Stimulated activated CD8-positive, alpha-beta memory T cell treated with anti-CD3 and anti-CD28 coated beads, Interleukin-2, amount 100 ng/mL, for 1 hour (primary cell): ENCODE results near the gene CDH6.
"Not testable (repeated sequence)": the region's sequence is repeated elsewhere in the genome, so short reads cannot be mapped to it uniquely, and the experiment has no call there.

Experiments
- DNase-seq, 2 donors: peaks; one replicate each; pipeline ENCODE4 v3.0.0-alpha.2; 2020; ENCODE audit warnings: low read depth in 2 of 2

CDH6 gene

DNA sequence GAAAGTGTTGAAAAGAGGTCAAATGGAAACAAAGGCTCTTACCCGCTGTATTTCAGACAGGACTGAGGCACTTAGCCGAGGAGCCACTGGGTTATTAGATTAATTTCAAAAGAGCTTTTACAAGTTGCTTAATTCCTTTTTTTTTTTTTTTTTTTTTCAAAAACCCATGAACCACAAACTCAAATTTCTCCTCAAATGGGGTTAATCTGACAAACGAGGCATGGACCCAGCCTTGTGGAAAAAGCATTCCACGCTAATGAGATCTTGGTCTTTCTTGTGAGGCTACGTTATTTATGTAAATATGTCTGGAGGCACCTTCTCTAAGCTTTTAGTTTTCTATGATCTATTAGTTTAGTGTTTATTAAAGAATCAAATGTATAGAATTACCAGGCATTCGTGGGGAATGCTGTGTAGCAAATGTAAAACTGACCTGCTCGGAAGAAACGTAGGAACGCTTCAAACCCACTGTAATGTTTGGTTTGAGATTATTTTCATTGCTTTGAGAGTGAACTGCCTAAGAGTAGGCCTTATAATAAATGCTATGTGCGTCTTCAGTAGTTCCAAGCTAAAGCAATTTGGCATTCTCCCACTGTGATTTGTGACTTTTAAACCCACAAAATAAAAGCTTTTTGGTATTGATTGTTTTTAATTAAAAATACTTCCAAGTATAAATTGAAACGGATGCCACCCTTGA lies 134.7 kb downstream of the CDH6 start:
- no peak for DNase-seq

DNA sequence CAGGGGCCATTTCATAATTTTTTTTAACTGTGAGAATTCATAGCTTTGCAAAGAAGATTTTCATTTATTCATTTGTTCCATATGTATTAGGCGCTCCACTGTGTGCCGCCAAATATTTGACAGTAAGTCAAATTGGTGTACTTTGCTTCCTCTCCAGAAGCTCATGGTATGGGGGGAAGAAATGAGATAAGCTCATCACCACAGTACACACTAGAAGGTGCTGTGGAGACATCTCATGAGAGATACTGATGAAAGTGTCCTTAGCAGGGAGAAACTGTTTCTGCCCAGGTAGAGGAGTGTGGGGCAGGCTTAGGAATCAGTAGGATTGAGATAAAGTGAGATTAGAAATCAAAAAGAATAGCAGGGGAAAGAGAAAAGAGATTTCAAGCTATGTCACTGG lies 136.2 kb downstream of the CDH6 start:
- DNase-seq = no peak

DNA sequence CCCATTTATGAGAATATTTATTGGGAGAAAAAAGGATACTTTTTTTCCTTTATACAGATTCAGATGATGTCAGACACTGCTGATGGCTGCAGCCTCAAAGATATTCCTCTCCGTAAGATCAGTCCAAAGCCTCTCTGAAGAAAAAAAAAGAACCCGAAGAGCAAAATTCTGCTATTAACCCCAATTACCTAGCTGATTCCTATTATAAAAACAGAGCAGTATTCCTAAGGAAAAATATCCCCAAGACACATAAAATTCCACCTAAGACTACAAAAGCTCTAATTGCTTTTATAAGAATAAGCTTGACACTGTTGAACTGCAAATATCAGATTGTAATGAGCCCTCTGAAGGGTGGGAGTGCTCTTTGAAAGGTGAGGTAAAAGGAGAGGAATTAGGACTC lies 138.7 kb downstream of the CDH6 start:
- DNase-seq = no peak

DNA sequence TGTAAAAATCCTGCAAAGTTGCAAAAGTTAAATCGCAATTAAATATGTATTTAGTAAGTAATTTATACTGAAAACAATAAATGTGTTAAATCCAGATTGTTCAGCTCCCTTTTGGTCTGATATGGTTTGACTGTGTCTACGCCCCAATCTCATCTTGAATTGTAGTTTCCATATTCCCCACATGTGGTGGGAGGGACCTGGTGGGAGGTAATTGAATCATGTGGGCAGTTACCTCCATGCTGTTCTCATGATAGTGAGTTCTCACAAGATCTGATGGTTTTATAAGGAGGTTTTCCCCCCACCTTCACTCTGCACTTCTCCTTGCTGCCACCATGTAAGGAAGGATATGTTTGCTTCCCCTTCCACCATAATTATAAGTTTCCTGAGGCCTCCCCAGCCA lies 140.0 kb downstream of the CDH6 start:
- no peak for DNase-seq

DNA sequence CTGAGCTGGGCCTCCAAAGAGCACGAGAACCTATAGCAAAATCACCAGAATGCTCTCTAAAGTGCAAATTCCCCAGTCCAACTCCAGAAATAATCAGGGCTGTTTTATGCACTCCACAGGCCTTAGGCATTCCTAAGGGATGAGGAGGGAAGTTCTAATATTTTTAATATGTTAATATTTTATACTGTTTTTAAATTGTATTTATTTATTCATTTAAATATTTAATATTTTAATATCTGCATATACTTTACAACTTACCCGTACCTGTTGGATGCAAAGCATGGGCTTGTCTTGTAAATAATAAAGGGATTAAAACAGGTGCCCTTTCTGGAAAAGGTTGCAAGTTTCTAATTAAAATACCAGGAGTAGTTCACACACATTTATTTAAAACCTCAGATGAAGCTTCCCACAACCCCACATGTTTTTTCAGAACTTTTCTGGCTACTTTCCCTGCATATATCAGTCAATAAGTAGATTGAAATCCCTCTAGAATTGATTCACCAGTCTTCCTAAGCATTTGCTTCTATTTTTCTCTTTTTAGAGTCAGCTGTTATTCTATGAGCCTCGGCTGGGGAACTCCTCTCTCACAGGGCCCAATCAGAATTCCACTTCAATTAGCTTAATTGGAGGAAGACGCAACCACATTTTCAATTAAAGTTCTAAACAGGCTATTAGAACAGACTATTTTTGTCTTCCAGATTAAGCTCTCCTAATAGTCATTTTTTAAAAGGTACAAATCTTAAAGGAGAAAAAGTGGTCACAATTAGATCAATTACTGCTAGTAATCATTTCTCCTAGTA lies 140.8 kb downstream of the CDH6 start:
- no peak for DNase-seq

DNA sequence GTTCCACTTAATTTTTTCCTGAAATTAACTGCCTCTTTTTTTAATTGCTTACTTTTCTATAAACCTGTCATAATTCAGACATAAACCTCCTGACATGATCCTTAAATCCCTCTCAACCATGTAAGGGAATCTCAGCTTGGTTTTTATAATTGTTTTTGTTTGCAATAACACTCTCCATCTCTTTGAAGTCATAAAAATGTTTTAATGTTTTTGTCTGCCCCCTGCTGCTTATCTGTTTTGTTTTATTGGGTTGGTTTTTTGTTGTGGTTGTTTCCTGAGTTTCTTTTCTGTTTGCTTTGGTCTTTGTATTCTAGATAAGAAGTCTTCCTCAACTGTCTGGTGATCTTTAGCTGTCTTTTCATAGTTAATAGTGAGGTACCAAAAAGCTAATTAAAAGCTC lies 142.0 kb downstream of the CDH6 start:
- no peak for DNase-seq

DNA sequence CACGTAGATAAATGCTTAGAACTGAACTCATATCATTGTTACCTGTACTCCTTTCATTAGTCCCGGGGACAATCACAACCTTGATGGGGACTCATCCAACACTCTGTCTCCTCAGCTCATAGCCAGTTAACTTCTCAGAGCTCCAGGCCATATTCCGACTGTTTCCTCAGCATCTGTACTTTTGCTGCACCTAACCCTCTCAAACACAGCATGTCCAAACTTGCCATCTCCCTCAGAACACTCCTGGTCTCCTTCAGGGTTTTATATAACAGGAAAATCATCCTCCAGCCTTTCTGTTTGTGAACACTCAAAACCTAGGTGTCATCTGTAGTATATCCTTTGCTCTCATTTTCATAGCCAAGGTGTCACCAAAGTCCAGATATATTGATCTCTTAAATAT lies 150.5 kb downstream of the CDH6 start:
- no peak for DNase-seq

DNA sequence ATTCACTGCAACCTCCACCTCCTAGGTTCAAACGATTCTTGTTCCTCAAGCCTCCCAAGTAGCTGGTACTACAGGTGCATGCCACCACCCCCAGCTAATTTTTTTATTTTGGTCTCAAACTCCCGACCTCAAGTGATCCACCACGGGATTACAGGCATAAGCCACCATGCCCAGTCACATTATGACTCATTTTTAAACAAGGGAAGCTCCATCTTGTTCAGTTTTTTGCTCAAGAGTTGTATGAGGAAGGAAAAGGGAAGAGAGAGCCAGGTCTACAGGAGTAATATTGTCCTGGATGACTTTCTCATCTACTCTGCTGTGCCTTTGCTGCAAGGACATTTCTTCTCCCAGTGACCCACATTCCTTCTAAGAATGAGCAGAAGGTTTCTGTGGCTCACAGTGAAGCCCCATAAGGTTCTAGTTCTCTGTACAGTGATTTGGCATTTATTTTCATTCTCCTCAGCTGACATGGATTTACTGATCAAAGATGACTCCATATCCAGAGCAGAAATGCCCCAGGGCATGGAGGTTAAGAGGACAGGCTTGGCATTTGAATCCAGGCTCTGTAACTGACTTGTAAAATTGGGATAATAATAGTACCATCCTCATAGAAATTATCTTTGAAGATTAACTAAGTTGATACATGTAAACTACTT lies 153.5 kb downstream of the CDH6 start:
- DNase-seq = no peak

DNA sequence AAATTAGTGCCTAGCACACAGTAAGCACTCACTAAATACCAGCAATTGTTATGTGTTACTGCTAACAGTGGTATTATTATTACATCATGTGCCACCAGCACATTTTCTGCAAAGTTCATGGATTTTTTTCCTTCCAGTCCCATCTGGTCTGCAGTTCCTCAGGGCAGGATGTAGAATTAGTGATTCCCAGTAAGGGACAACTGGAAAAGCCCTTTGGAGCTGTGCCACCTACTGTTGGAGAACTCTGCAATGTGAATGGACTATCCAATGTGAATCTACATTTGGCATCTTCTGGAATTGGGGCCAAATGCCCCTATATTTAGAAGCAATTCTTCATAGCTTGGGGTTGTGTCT lies 154.0 kb downstream of the CDH6 start:
- DNase-seq = no peak

DNA sequence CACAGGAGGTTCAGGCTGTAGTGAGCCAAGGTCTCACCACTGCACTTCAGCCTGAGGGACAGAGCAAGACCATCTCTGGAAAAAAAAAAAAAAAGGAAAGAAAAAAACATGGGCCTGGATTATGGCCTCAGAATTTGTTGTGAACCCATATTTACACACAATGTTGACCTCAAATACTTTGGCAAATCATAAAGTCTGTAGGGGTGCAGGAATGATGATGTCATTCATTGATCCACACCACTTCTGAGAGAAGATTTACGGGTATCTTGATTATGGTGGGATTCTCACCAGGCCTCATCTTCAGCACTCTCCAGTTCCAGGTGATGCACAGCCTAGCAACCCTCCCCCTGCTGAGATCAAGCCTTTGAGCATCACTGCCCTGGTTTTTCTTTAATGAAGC lies 156.9 kb downstream of the CDH6 start:
- DNase-seq = no peak

DNA sequence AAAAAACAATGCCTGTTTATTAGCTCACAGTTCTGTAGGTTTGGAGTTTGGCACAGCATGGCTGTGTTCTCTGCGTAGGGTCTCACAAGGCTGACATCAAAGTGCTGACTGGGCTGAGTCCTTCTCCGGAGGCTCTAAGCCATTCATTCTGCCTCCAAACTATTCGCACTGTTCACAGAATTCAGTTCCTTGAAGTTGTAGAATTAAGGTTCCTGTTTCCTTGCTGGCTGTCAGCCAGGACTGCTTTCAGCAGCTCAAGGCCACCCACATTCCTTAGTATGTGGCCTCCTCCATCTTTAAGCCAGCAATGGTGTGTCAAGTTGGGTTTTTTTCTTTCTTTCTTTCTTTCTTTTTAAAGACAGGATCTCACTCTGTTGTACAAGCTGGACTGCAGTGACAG lies 161.9 kb downstream of the CDH6 start:
- no peak for DNase-seq

DNA sequence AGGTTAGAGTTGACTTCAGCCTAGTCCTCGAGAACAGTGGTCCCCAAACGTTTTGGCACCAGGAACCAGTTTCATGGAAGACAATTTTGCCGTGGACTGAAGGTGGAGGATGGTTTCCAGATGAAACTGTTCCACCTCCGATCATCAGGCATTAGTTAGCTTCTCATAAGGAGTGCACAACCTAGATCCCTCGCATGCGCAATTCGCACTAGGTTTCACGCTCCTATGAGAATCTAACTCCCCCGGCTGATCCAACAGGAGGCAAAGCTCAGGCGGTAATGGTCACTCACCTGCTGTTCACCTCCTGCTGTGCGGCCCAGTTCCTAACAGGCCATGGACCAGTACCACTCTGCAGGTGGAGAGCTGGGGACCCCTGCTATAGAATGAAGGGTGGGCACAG lies 163.6 kb downstream of the CDH6 start:
- DNase-seq = no peak

DNA sequence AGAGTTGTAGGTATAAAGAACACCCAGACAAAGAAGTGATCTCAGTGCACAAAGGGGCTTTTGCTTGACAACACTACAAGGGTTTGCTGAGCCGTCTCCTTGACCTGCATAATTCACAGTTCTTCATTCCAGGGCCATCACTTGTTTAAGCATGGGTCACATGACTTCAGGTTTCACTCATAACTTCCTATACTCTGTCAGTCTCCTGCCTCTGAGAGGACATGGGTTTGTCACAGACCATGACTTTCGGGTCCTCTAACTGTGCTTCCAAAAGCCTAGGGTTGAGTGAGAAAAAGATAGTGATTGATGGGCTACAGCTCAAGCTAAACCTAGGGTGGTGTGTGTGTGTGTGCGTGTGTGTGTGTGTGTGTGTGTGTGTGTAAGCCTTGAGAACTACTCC lies 166.4 kb downstream of the CDH6 start:
- DNase-seq = no peak

DNA sequence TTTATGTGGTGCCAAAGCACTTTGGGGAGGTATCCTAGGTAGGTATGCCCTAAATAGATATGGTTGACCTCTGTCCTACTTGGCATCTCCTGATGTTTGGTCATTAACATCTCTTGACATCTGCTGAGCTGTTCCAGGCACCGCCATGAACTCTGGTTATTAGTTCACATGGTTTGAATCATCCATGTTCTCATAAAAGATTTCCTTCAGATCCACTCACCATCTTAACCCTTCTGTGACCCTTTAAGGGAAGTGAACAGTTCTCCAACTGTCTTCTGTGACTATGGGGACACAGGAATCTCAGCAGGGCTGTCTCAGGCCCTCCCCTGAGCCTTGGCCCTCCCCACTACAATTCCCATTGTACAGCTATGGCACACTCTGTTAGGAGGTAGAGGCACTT lies 167.7 kb downstream of the CDH6 start:
- no peak for DNase-seq

DNA sequence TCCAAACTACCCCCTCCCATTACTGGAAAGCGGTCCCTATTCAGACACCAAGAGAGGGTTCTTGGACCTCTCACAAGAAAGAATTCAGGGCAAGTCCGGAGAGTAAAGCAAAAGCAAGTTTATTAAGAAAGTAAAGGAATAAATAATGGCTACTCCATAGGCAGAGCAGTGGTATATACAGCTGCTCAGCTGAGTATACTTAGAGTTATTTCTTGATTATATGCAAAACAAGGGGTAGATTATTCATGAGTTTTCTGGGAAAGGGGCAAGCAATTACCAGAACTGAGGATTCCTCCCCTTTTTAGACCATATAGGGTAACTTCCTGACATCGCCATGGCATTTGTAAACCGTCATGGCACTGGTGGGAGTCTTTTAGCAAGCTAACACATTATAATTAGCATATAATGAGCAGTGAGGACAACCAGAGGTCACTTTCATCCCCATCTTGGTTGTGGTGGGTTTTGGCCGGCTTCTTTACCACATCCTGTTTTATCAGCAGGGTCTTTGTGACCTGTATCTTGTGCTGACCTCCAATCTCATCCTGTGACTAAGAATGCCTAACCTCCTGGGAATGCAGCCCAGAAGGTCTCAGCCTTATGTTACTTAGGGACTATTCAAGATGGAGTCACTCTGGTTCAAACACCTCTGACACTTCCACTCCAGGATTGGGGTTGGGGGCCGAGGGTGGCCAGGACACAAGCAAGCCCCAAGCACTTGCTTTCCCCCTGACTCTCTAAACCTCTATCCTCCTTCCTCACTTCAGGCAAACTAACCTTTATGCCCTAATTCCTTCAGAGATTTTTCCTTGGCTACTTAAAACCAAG lies 168.4 kb downstream of the CDH6 start:
- not testable (repeated sequence) for DNase-seq

DNA sequence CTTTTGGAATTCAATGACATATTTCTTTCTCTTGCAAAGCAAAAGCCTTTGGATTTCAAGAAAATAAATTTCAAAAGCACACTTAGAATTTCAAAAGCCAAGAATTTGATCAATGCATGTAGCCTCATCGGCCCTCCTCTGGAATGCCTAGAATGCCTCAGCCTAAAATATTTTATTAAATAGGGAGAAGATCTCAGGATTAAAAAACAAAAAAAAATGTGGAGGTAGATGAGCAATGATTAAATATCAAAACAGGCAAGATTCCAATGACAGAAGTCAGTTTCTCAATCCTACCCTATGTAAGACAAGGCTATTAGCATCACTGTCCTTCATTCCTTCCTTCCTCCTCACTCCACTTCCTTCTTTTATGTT lies 169.0 kb downstream of the CDH6 start:
- DNase-seq = no peak

DNA sequence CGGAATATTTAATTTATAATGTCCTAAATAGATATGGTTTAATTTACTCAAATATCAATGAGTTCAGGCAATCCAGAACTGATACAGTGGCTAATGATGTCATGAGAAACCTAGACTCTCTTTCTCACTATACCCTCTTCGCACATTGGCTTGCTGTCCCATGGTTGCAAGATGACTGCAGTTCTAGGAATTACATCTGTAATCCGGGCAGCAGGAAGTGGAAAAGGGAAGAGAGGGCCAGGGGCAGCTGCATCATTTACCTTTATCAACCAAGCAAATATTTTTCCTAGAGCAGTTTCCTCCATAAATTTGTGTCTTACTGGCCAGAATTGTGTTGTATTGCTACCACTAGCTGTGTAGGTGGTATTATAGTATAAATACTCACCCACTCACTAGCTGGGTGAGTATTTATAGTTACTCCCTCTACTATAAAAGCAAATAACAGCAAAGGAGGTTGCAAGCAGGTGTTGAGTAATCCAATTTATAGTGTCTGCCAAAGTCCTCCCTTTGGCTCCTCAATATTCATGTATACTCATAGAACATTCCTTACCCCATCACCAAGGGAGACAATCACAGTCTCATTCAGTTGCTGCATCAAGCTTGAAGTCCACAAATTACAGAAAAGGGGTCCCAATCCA lies 169.6 kb downstream of the CDH6 start:
- no peak for DNase-seq

DNA sequence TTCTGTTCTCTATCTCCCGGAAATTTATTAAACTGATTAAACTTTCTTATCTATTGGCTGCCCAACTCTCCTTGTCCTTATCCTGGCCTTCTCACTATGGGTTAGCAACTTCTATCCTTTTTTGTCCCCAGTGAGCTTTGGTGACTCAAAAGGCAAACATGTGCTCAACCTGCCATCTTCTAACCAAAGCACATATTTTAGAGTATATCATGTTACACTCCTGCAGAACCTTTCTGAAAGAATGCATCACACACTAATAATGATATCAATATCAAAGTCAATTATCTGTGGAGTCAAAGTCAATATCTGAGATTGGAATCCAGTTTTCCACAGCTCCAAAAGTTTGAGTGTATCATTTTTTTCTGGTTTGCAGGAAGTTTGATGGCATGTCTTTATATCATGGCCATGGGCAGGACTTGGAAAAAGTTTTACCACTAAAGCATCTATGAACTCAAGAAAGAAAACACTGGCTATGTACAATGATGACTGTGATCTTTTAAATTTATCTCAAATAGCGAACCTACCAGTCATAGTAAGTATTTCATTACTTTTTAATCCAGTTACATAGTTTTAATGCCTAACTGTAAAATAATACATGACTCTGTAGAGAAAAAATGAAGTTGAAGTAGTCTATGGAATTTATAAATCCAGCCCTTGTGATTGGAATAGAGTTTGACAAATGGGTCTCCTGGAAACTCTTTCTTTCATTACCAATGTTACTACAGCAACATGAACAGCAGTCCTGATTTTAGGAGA lies 171.6 kb downstream of the CDH6 start:
- no peak for DNase-seq

DNA sequence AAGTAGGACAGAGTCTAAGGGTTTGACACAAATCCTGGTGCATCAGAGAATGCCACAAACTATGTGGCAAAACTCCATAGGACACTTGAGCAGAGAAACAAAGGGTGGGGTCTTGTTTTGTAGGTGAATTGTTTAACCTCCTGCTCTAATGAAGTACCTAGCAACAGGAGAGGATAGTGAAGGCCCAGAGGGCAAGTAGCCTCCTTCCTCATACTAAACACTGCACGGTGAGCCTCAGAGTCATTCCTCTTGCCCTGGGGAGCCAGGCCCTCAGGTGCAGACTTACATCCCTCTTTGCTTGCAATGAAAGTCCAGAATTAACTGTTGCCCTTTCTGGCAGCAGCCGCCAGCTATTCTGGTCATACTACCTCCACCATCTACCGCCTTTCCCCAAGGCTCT lies 172.3 kb downstream of the CDH6 start:
- no peak for DNase-seq

DNA sequence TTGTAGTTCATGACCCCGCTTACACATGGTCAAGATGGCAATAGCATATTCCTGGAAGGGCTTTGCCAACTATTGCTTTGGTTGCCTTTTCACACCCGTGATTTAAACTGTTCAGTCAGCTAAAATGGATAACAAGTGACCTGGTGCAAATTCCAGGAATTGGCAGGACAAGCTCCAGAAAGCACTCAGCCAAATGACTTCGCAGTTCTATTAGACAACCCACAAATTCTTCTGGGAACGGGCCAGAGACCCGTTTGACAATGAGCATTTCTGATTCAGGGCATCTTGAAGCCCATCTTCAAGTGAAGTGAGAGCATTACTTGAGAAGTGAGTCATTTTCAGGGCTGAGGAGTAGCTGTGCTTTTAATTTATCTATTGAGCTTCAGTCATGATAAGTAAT lies 173.5 kb downstream of the CDH6 start:
- DNase-seq = no peak

DNA sequence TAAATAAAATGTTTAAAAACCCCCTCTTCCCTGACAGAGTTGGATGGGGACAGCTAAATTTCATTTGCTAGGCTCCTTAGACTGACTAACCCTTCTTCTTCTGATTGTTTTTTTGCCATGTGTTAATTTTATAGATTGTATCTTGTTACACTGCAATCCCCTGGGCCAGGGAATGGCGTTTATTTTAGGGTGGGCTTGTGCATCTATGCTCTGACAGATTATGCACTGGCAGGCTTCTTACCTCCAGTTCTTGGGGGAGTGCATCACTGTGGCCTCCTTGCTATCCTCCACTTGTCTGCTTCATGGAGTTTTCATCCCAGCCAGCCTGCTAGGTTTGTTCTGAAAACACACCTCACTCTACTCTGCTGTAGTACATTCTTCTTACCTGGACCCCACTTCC lies 178.6 kb downstream of the CDH6 start:
- DNase-seq = no peak
